HepG2 (cell line): ENCODE measurements around the gene VWCE. TPM values are rescaled to one million over a fixed set of nuclear protein-coding genes. Genes with fewer than 3 reads are reported as not detected.

Source experiments
- EEA1 ChIP-seq: sonication (generic); formaldehyde crosslinking; IDR thresholded peaks from 2 replicates; pipeline ENCODE4 v1.5.1; 2020; ENCODE audit warnings: mild to moderate bottlenecking, missing genetic modification reagents, borderline replicate concordance
- ELF3 ChIP-seq: IDR thresholded peaks from 2 replicates; pipeline ENCODE4 v1.6.1; 2016; ENCODE audit warnings: missing genetic modification reagents, missing compliant biosample characterization
- FIP1L1 ChIP-seq: fragments of 200-400 bp; formaldehyde crosslinking; IDR thresholded peaks from 2 replicates; pipeline ENCODE4 v1.6.1; 2018; ENCODE audit warnings: low read depth, mild to moderate bottlenecking, low read length, moderate library complexity, borderline replicate concordance; ENCODE audit not compliant: insufficient read depth
- KAT2B ChIP-seq: fragments of 150-350 bp; IDR thresholded peaks from 2 replicates; pipeline ENCODE4 v1.6.1; 2014; ENCODE audit warnings: low read depth, low read length, borderline replicate concordance
- PAXIP1 ChIP-seq: sonication (generic); formaldehyde crosslinking; conservative IDR thresholded peaks from 2 replicates; pipeline ENCODE4 v1.4.0; 2020; ENCODE audit warnings: mild to moderate bottlenecking, missing genetic modification reagents, moderate library complexity
- SAP130 ChIP-seq: IDR thresholded peaks from 2 replicates; pipeline ENCODE4 v1.6.1; 2016; ENCODE audit warnings: low read depth
- SRSF9 ChIP-seq: fragments of 200-400 bp; formaldehyde crosslinking; IDR thresholded peaks from 2 replicates; pipeline ENCODE4 v1.6.1; 2018; ENCODE audit warnings: borderline replicate concordance, mild to moderate bottlenecking, low read depth, low read length; ENCODE audit not compliant: insufficient read depth, poor library complexity, severe bottlenecking
- TCF7 ChIP-seq: sonication (generic); IDR thresholded peaks from 2 replicates; pipeline ENCODE4 v1.6.1; 2016; ENCODE audit warnings: antibody characterized with exemption, low read depth
- ZNF138 ChIP-seq: sonication (generic); formaldehyde crosslinking; IDR thresholded peaks from 2 replicates; pipeline ENCODE4 v1.5.0; 2020; ENCODE audit warnings: mild to moderate bottlenecking, low read depth, missing genetic modification reagents
- ZNF552 ChIP-seq: sonication (generic); formaldehyde crosslinking; IDR thresholded peaks from 2 replicates; pipeline ENCODE4 v1.9.0; 2022; ENCODE audit warnings: missing genetic modification reagents, mild to moderate bottlenecking, borderline replicate concordance
- ZNF678 ChIP-seq: sonication (generic); formaldehyde crosslinking; IDR thresholded peaks from 2 replicates; pipeline ENCODE4 v1.4.0; 2020; ENCODE audit warnings: mild to moderate bottlenecking, missing genetic modification reagents
- ZNF776 ChIP-seq: sonication (generic); formaldehyde crosslinking; IDR thresholded peaks from 2 replicates; pipeline ENCODE4 v1.4.0; 2020; ENCODE audit warnings: mild to moderate bottlenecking, missing genetic modification reagents
- polyA plus RNA-seq, 8 experiments: library from polyadenylated mRNA; depleted of rRNA in 3 of 8; stranded (reverse) in 7 of 8; unstranded in 1 of 8; fragments of >200 nt; fragmentation: Illumina TruSeq in 4 of 8; extraction: Trizol in 4 of 8; gene quantifications; 2 replicates each; pipeline versions ENCODE4 v1.2.1 to v1.2.3, GENCODE V29; 2011 to 2016; ENCODE audit warnings: low read depth in 4 of 8, missing spikeins in 1 of 8, mixed read lengths in 1 of 8; ENCODE audit not compliant: insufficient read depth in 1 of 8
- total RNA-seq, 5 experiments: library from RNA; depleted of rRNA; stranded (reverse); fragments of >200 nt; fragmentation: Illumina TruSeq; extraction: Trizol; gene quantifications; 2 replicates each; pipeline ENCODE4 v1.2.3, GENCODE V29; 2016; ENCODE audit warnings: low read depth in 1 of 5
- TF ChIP-seq, protein P1 (sequence below): IDR thresholded peaks from 2 replicates; pipeline ENCODE4 v1.6.1; 2012; ENCODE audit warnings: low read depth, low read length, improper control_type of control experiment
- TF ChIP-seq, protein P2 (sequence below): sonication (generic); formaldehyde crosslinking; IDR thresholded peaks from 2 replicates; pipeline ENCODE4 v1.4.0; 2020; ENCODE audit warnings: missing genetic modification reagents
- TF ChIP-seq, protein P3 (sequence below): sonication (generic); formaldehyde crosslinking; IDR thresholded peaks from 2 replicates; pipeline ENCODE4 v1.9.0; 2021; ENCODE audit warnings: missing genetic modification reagents, mild to moderate bottlenecking, borderline replicate concordance
- TF ChIP-seq, protein P4 (sequence below): sonication (generic); formaldehyde crosslinking; IDR thresholded peaks from 2 replicates; pipeline ENCODE4 v1.8.0; 2022; ENCODE audit warnings: missing genetic modification reagents, mild to moderate bottlenecking, moderate library complexity, borderline replicate concordance

Gene VWCE
- total and polyA plus RNA-seq, 2 of the 13 experiments (the other 11 are each of a cell fraction or from before 2014, with no cell fraction given), result 27.6 to 58.3 TPM

DNA sequence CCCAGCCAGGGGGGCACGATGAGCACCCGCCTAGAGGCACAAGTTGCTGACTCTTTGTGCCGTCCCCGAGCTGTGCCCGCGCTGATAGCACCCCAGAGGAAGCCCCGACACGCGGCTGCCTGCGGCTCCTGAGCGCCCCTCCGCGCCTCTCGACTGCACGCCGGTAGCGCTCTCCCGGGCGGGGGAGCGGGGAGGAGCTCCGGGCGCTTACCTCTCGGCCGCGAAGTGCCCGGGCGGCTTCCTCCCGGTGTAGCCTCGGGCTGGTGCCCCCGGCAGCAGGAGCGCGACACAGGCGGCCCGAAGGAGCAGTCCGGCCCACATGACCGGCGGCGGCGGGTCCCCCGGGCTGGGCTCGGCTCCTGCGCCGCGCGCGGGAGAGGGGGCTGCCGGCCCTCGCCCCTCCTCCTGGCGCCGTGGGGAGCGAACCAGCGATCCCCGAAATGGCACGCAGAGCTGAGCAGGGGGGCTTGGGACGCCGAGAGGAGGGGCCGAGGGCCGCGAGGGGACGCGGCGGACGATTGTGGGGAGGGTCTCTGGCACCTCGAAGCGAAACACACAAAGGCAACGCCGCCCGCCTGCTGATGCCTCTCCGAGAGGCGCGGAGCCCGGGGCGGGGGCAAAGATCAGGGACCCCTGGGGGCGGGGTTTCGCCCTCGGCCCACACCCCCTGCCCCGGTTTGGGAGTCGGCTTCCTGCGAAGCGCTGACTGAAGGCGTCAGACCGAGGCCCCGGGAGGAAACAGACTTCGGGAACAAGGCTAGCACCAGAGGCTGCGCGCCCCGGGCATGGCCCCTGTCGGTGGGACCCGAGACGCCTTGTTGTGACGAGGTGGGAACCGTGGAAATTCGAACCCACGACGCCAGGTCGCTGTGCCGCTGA is at the start of gene VWCE (continued):
- TF ChIP-seq PAXIP1 (CRISPR knock-in tag) (peak; percentile 73), KAT2B (no peak), SAP130 (CRISPR knock-in tag) (peak; percentile 86), ELF3 (peak; percentile 35), FIP1L1 (peak; percentile 63; the same call in 1 of the 2 replicates), TCF7 (no peak), ZNF776 (CRISPR knock-in tag) (peak; percentile 15; the same call in 1 of the 2 replicates), SRSF9 (no peak), ZNF552 (CRISPR knock-in tag) (no peak), EEA1 (CRISPR knock-in tag) (no peak), ZNF138 (no peak), ZNF678 (CRISPR knock-in tag) (no peak)
- TF ChIP-seq, protein P1, sequence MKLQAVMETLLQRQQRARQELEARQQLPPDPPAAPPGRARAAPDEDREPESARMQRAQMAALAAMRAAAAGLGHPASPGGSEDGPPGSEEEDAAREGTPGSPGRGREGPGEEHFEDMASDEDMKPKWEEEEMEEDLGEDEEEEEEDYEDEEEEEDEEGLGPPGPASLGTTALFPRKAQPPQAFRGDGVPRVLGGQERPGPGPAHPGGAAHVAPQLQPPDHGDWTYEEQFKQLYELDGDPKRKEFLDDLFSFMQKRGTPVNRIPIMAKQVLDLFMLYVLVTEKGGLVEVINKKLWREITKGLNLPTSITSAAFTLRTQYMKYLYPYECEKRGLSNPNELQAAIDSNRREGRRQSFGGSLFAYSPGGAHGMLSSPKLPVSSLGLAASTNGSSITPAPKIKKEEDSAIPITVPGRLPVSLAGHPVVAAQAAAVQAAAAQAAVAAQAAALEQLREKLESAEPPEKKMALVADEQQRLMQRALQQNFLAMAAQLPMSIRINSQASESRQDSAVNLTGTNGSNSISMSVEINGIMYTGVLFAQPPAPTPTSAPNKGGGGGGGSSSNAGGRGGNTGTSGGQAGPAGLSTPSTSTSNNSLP, result no peak
- TF ChIP-seq, protein P2, sequence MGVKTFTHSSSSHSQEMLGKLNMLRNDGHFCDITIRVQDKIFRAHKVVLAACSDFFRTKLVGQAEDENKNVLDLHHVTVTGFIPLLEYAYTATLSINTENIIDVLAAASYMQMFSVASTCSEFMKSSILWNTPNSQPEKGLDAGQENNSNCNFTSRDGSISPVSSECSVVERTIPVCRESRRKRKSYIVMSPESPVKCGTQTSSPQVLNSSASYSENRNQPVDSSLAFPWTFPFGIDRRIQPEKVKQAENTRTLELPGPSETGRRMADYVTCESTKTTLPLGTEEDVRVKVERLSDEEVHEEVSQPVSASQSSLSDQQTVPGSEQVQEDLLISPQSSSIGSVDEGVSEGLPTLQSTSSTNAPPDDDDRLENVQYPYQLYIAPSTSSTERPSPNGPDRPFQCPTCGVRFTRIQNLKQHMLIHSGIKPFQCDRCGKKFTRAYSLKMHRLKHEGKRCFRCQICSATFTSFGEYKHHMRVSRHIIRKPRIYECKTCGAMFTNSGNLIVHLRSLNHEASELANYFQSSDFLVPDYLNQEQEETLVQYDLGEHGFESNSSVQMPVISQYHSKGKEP, result no peak
- TF ChIP-seq, protein P3, sequence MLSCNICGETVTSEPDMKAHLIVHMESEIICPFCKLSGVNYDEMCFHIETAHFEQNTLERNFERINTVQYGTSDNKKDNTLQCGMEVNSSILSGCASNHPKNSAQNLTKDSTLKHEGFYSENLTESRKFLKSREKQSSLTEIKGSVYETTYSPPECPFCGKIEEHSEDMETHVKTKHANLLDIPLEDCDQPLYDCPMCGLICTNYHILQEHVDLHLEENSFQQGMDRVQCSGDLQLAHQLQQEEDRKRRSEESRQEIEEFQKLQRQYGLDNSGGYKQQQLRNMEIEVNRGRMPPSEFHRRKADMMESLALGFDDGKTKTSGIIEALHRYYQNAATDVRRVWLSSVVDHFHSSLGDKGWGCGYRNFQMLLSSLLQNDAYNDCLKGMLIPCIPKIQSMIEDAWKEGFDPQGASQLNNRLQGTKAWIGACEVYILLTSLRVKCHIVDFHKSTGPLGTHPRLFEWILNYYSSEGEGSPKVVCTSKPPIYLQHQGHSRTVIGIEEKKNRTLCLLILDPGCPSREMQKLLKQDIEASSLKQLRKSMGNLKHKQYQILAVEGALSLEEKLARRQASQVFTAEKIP (CRISPR knock-in tag), result no peak
- TF ChIP-seq, protein P4, sequence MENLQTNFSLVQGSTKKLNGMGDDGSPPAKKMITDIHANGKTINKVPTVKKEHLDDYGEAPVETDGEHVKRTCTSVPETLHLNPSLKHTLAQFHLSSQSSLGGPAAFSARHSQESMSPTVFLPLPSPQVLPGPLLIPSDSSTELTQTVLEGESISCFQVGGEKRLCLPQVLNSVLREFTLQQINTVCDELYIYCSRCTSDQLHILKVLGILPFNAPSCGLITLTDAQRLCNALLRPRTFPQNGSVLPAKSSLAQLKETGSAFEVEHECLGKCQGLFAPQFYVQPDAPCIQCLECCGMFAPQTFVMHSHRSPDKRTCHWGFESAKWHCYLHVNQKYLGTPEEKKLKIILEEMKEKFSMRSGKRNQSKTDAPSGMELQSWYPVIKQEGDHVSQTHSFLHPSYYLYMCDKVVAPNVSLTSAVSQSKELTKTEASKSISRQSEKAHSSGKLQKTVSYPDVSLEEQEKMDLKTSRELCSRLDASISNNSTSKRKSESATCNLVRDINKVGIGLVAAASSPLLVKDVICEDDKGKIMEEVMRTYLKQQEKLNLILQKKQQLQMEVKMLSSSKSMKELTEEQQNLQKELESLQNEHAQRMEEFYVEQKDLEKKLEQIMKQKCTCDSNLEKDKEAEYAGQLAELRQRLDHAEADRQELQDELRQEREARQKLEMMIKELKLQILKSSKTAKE (CRISPR knock-in tag), result peak; percentile 32; the same call in 1 of the 2 replicates
